ENCODE results near the gene IFT80. TPM values are rescaled to one million over a fixed set of nuclear protein-coding genes. Genes with fewer than 3 reads are reported as not detected.

Gene IFT80
- total and polyA plus RNA-seq, 8 donors, result 2.3 to 49.4 (median 11.0) TPM

DNA sequence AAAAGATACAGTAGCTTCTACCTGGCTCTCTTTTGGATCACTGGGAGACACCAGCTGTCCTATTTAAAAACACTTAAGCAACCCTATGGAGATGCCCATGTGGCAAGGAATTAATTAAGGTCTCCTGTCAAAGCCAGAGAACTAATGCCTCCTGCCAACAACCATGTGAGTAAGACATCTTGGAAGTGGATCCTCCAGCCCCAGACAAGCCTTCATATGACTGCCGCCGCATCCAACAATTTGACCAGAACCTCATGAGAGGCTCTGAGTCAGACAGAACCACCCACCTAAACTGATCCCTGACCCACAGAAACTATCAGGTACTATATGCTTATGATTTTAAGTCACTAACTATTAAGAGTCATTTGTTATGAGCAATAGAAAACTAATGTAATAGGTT, 22.3 kb downstream of the IFT80 start:
- intact Hi-C loops (cut with DNase I; ENCODE audit: low total_unique reads), result no loop called here
- Histone ChIP-seq H3K9me3 (no peaks in the 10 kb centered on the region), H3K36me3 (peaks cover 6 to 46% (median 34%) of the 10 kb centered on the region in 4 donors), H3K4me1 (no peaks in the 10 kb centered on the region), H3K27me3 (no peaks in the 10 kb centered on the region), H3K4me3 (no peak overlapping the region), H3K27ac (no peak overlapping the region)
- DNase-seq, result no peak
- WGBS, 5 donors, result 81 to 100% (median 100%) methylated on average over 2 of the region's 2 CpGs
- TF ChIP-seq EP300 (IDR thresholded peaks at IDR 0.05) (no peak), POLR2AphosphoS5 (IDR thresholded peaks at IDR 0.05) (no peak), POLR2A (IDR thresholded peaks at IDR 0.05) (no peak)
- TF ChIP-seq, protein P1, sequence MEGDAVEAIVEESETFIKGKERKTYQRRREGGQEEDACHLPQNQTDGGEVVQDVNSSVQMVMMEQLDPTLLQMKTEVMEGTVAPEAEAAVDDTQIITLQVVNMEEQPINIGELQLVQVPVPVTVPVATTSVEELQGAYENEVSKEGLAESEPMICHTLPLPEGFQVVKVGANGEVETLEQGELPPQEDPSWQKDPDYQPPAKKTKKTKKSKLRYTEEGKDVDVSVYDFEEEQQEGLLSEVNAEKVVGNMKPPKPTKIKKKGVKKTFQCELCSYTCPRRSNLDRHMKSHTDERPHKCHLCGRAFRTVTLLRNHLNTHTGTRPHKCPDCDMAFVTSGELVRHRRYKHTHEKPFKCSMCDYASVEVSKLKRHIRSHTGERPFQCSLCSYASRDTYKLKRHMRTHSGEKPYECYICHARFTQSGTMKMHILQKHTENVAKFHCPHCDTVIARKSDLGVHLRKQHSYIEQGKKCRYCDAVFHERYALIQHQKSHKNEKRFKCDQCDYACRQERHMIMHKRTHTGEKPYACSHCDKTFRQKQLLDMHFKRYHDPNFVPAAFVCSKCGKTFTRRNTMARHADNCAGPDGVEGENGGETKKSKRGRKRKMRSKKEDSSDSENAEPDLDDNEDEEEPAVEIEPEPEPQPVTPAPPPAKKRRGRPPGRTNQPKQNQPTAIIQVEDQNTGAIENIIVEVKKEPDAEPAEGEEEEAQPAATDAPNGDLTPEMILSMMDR (IDR thresholded peaks at IDR 0.05), result no peak

DNA sequence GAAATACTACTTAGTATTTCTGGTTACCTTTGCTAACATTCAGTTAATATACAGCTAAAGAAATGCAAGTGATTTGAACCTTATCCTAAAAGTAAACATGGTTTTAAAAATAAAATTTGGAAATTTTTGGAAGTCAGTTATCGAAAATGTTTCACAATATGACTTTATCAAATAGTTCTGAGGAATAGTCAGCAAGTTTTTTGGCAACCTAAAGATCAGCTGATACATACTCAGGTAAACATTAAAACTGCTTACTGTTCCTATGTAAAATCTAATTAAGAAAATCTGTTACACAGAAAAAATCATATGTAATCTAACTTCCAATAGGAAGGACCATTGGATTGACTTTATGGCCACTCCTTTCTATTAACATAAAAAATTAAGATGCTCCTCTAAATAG, 24.1 kb downstream of the IFT80 start:
- Histone ChIP-seq H3K36me3 (peaks cover 6 to 46% (median 37%) of the 10 kb centered on the region in 4 donors), H3K9me3 (no peaks in the 10 kb centered on the region), H3K27ac (no peak overlapping the region), H3K4me1 (no peaks in the 10 kb centered on the region), H3K27me3 (no peaks in the 10 kb centered on the region), H3K4me3 (no peak overlapping the region)
- no peak for DNase-seq
- TF ChIP-seq POLR2A (IDR thresholded peaks at IDR 0.05), result no peak
- TF ChIP-seq EP300 (IDR thresholded peaks at IDR 0.05), result no peak
- TF ChIP-seq, protein P1 (IDR thresholded peaks at IDR 0.05), result no peak
- no peak for TF ChIP-seq POLR2AphosphoS5 (IDR thresholded peaks at IDR 0.05)
- intact Hi-C loops (cut with DNase I; ENCODE audit: low total_unique reads), result no loop called here
- 33 to 77% (median 51%) methylated on average over 1 of the region's 1 CpG for WGBS, 5 donors

DNA sequence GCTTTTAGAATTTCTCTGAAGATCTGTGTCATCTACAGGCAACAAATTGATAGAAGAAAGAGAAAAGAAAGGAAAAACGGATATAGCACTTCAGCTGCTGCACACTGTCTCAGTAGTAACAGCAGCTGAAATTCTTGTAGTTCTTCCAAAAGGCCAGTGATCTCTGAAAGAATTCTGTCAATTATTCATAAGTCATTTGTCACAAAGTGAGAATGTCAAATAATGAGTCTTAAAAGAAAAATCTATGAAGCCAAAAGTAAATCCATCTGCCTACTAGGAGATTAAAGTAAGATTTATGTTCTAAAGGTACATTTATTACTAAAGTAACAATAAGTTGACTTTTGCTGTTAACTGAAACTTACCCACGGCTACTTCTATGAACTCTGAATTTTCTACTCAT, 24.6 kb downstream of the IFT80 start:
- Histone ChIP-seq H3K27ac (no peak overlapping the region), H3K36me3 (peaks cover 6 to 46% (median 37%) of the 10 kb centered on the region in 4 donors), H3K9me3 (no peaks in the 10 kb centered on the region), H3K4me1 (no peaks in the 10 kb centered on the region), H3K4me3 (no peak overlapping the region), H3K27me3 (no peaks in the 10 kb centered on the region)
- intact Hi-C loops (cut with DNase I; ENCODE audit: low total_unique reads), result no loop called here
- WGBS, 5 donors, result 36 to 53% (median 45%) methylated on average over 2 of the region's 2 CpGs
- no peak for DNase-seq
- TF ChIP-seq POLR2A (IDR thresholded peaks at IDR 0.05) (no peak), POLR2AphosphoS5 (IDR thresholded peaks at IDR 0.05) (no peak), EP300 (IDR thresholded peaks at IDR 0.05) (no peak)
- TF ChIP-seq, protein P1 (IDR thresholded peaks at IDR 0.05), result no peak

DNA sequence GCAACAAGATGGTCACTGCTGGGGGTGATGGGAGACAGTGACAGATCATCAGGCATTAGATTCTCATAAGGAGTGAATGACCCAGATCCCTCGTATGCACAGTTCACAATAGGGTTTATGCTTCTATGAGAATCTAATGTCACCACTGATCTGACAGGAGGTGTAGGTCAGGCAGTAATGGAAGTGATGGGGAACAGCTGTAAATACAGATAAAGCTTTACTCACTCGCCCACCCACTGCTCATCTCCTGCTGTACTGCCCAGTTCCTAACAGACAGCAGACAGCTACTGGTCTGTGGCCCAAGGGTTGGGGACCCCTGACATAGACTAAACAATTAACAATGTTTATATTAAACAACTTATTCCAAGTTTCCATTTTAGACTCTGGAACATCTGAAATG, 25.4 kb downstream of the IFT80 start:
- peaks cover 6 to 46% (median 37%) of the 10 kb centered on the region in 4 donors for H3K36me3 ChIP-seq
- DNase-seq, result no peak
- no peak overlapping the region for H3K4me3 ChIP-seq
- 93 to 98% (median 96%) methylated on average over 2 of the region's 2 CpGs for WGBS, 5 donors
- no peaks in the 10 kb centered on the region for H3K4me1 ChIP-seq
- no peak overlapping the region for H3K27ac ChIP-seq
- H3K27me3 ChIP-seq, result no peaks in the 10 kb centered on the region
- no peaks in the 10 kb centered on the region for H3K9me3 ChIP-seq
- no peak for TF ChIP-seq EP300 (IDR thresholded peaks at IDR 0.05)
- no peak for TF ChIP-seq POLR2AphosphoS5 (IDR thresholded peaks at IDR 0.05)
- TF ChIP-seq POLR2A (IDR thresholded peaks at IDR 0.05), result no peak
- TF ChIP-seq, protein P1 (IDR thresholded peaks at IDR 0.05), result no peak
- intact Hi-C loops (cut with DNase I; ENCODE audit: low total_unique reads), result no loop called here
